Gastroesophageal sphincter (tissue), 3 donors: Measurements from ENCODE around the gene CNTN5.

Experiments
- CTCF ChIP-seq, 4 experiments: fragments of 200-600 bp in 2 of 4; fragments of 450-650 bp in 2 of 4; sonication (generic) in 1 of 4; IDR thresholded peaks; one replicate each; pipeline ENCODE4 v1.5.1; 2017 to 2019; ENCODE audit warnings: antibody characterized with exemption in 4 of 4, mild to moderate bottlenecking in 2 of 4, moderate library complexity in 2 of 4
- EP300 ChIP-seq: sonication (generic); formaldehyde crosslinking; IDR thresholded peaks from one replicate; pipeline ENCODE4 v1.6.1; 2017; ENCODE audit warnings: antibody characterized with exemption, mild to moderate bottlenecking
- POLR2A ChIP-seq, 2 donors: fragments of 450-650 bp; IDR thresholded peaks; one replicate each; pipeline ENCODE4 v1.6.1; 2017; ENCODE audit warnings: antibody characterized with exemption in 2 of 2, mild to moderate bottlenecking in 2 of 2, moderate library complexity in 1 of 2
- POLR2AphosphoS5 ChIP-seq: sonication (generic); formaldehyde crosslinking; IDR thresholded peaks from one replicate; pipeline ENCODE4 v1.6.1; 2017; ENCODE audit warnings: antibody characterized with exemption

- TF ChIP-seq CTCF (IDR thresholded peaks at IDR 0.05): no peak
- no peak for TF ChIP-seq POLR2A (IDR thresholded peaks at IDR 0.05)
- no peak for TF ChIP-seq POLR2AphosphoS5
- TF ChIP-seq EP300: no peak
Measured at GRCh38 chr11:99246199-99246598, 225.4 kb downstream of the CNTN5 start.
